PC-9 (cell line): ENCODE measurements around the gene APBB1IP.

ENCODE experiments used
- EZH2 ChIP-seq: fragments of 200-600 bp; sonication (generic); IDR thresholded peaks from 2 replicates; pipeline ENCODE4 v1.8.0; 2017; ENCODE audit warnings: antibody characterized with exemption, low read depth
- TF ChIP-seq, protein P1 (sequence below): fragments of 200-600 bp; sonication (generic); conservative IDR thresholded peaks from 2 replicates; pipeline ENCODE4 v1.6.1; 2017; ENCODE audit warnings: mixed run types, antibody characterized with exemption, mild to moderate bottlenecking, moderate library complexity

DNA sequence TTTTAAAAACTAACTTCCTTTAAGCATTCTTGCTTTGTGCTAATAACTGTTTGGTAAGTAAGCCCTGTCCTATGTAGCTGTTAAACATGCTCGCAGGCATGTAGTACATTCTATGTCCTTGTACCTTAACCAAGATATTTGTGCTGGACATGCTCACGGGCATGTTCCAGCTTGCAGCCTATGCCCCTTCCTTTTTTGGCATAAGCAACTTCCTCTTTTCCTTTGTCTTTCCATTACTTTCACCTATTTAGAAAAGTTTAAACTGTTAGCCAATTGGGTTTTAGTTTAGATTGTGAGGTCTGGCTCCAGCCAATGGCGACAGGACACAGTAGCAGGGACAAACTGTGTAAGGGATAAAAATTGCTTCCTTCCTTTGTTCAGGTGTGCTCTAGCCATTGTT, 14.4 kb upstream of the APBB1IP start:
- TF ChIP-seq, protein P1, sequence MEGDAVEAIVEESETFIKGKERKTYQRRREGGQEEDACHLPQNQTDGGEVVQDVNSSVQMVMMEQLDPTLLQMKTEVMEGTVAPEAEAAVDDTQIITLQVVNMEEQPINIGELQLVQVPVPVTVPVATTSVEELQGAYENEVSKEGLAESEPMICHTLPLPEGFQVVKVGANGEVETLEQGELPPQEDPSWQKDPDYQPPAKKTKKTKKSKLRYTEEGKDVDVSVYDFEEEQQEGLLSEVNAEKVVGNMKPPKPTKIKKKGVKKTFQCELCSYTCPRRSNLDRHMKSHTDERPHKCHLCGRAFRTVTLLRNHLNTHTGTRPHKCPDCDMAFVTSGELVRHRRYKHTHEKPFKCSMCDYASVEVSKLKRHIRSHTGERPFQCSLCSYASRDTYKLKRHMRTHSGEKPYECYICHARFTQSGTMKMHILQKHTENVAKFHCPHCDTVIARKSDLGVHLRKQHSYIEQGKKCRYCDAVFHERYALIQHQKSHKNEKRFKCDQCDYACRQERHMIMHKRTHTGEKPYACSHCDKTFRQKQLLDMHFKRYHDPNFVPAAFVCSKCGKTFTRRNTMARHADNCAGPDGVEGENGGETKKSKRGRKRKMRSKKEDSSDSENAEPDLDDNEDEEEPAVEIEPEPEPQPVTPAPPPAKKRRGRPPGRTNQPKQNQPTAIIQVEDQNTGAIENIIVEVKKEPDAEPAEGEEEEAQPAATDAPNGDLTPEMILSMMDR: no peak
- TF ChIP-seq EZH2: no peak
